PC-9 (cell line): ENCODE data around the gene FOXO3.

Source experiments
- CTCF ChIP-seq: fragments of 200-600 bp; sonication (generic); conservative IDR thresholded peaks from 2 replicates; pipeline ENCODE4 v1.6.1; 2017; ENCODE audit warnings: mixed run types, antibody characterized with exemption, mild to moderate bottlenecking, moderate library complexity
- EZH2 ChIP-seq: fragments of 200-600 bp; sonication (generic); IDR thresholded peaks from 2 replicates; pipeline ENCODE4 v1.8.0; 2017; ENCODE audit warnings: antibody characterized with exemption, low read depth

- TF ChIP-seq CTCF, result no peak
- TF ChIP-seq EZH2, result no peak
Measured at GRCh38 chr6:108618623-108619152, 58.0 kb downstream of the FOXO3 start.
